HL-60 (cell line): ENCODE measurements around the gene LRBA.

Experiments
- DNase-seq, 2 experiments: peaks; one replicate each; pipeline ENCODE4 v3.0.0-alpha.2; 2010 to 2020; ENCODE audit warnings: low read depth in 1 of 2, low spot score in 1 of 2
- H3K27ac ChIP-seq: fragments of 250-450 bp; sonication (Bioruptor Pico); replicated peaks from 2 replicates; pipeline ENCODE4 v1.5.1; 2020; ENCODE audit warnings: mild to moderate bottlenecking, moderate library complexity
- H3K27me3 ChIP-seq: fragments of 250-450 bp; sonication (Bioruptor Pico); 2 replicates; pipeline ENCODE4 v1.5.1; 2021; ENCODE audit warnings: mild to moderate bottlenecking, moderate library complexity; ENCODE audit not compliant: insufficient read depth, poor library complexity, severe bottlenecking
- H3K4me3 ChIP-seq: replicated peaks from 2 replicates; pipeline ENCODE4 v1.5.1; 2011; ENCODE audit warnings: mild to moderate bottlenecking, control low read depth, low read length; ENCODE audit not compliant: insufficient read depth
- GABPA ChIP-seq: IDR thresholded peaks from 2 replicates; pipeline ENCODE4 v1.6.1; 2012; ENCODE audit warnings: low read depth
- POLR2AphosphoS5 ChIP-seq: IDR thresholded peaks from 2 replicates; pipeline ENCODE4 v1.6.1; 2012; ENCODE audit warnings: low read depth
- SPI1 ChIP-seq: IDR thresholded peaks from 2 replicates; pipeline ENCODE4 v1.6.1; 2012; ENCODE audit warnings: low read depth, mild to moderate bottlenecking, borderline replicate concordance
- TF ChIP-seq, protein P1 (sequence below): IDR thresholded peaks from one replicate; pipeline ENCODE4 v1.5.1; 2011; ENCODE audit warnings: low read length, control low read depth, inconsistent platforms; ENCODE audit not compliant: insufficient read depth
- TF ChIP-seq, protein P2 (sequence below): IDR thresholded peaks from 2 replicates; pipeline ENCODE4 v1.6.1; 2012; ENCODE audit warnings: low read depth; ENCODE audit not compliant: insufficient replicate concordance

The LRBA gene

DNA sequence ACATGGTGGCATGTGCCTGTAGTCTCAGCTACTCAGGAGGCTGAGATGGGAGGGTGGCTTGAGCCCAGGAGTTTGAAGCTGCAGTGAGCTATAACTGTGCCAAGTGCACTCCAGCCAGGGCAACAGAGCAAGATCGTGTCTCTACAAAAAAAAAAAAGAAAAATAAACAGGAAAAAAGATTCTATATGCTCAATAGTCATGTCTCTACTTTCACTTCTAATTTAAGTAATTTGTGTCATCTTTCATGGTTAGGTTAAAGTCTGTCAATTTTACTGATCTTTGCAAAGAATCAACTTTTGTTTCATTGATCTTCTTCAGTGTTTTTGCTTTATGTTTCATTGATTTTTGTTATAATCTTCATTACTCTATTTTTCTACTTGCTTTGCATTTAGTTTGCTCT is 539.3 kb downstream of the LRBA start:
- no peak for DNase-seq
- TF ChIP-seq, protein P1, sequence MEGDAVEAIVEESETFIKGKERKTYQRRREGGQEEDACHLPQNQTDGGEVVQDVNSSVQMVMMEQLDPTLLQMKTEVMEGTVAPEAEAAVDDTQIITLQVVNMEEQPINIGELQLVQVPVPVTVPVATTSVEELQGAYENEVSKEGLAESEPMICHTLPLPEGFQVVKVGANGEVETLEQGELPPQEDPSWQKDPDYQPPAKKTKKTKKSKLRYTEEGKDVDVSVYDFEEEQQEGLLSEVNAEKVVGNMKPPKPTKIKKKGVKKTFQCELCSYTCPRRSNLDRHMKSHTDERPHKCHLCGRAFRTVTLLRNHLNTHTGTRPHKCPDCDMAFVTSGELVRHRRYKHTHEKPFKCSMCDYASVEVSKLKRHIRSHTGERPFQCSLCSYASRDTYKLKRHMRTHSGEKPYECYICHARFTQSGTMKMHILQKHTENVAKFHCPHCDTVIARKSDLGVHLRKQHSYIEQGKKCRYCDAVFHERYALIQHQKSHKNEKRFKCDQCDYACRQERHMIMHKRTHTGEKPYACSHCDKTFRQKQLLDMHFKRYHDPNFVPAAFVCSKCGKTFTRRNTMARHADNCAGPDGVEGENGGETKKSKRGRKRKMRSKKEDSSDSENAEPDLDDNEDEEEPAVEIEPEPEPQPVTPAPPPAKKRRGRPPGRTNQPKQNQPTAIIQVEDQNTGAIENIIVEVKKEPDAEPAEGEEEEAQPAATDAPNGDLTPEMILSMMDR, result no peak
- TF ChIP-seq SPI1 (no peak), GABPA (no peak), POLR2AphosphoS5 (no peak)
- TF ChIP-seq, protein P2, sequence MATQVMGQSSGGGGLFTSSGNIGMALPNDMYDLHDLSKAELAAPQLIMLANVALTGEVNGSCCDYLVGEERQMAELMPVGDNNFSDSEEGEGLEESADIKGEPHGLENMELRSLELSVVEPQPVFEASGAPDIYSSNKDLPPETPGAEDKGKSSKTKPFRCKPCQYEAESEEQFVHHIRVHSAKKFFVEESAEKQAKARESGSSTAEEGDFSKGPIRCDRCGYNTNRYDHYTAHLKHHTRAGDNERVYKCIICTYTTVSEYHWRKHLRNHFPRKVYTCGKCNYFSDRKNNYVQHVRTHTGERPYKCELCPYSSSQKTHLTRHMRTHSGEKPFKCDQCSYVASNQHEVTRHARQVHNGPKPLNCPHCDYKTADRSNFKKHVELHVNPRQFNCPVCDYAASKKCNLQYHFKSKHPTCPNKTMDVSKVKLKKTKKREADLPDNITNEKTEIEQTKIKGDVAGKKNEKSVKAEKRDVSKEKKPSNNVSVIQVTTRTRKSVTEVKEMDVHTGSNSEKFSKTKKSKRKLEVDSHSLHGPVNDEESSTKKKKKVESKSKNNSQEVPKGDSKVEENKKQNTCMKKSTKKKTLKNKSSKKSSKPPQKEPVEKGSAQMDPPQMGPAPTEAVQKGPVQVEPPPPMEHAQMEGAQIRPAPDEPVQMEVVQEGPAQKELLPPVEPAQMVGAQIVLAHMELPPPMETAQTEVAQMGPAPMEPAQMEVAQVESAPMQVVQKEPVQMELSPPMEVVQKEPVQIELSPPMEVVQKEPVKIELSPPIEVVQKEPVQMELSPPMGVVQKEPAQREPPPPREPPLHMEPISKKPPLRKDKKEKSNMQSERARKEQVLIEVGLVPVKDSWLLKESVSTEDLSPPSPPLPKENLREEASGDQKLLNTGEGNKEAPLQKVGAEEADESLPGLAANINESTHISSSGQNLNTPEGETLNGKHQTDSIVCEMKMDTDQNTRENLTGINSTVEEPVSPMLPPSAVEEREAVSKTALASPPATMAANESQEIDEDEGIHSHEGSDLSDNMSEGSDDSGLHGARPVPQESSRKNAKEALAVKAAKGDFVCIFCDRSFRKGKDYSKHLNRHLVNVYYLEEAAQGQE, result no peak
- no peak overlapping the region for H3K27ac ChIP-seq
- H3K4me3 ChIP-seq, result no peak overlapping the region
- no peaks in the 10 kb centered on the region for H3K27me3 ChIP-seq

DNA sequence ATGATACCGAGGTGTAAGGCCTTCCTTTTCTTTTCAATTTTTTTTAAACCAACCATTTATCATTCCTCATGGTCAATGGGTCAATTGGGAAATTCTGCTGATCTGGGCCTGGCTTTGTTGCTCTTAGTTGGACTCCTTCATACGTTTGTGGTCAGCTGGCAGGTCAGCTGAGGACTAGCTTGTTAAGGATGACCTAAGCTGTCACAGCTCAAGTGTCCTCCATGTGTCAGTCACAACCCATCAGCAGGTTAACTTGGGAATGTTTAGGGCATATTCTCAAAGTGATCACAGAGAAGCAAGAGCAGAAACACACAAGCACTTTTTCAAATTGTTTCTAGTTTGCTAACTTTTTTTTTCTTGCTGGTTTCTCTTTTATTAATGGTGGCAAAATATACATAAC is 550.6 kb downstream of the LRBA start:
- TF ChIP-seq, protein P1, result no peak
- no peak for TF ChIP-seq GABPA
- DNase-seq, result no peak
- H3K27ac ChIP-seq, result no peak overlapping the region
- no peak overlapping the region for H3K4me3 ChIP-seq
- no peaks in the 10 kb centered on the region for H3K27me3 ChIP-seq

DNA sequence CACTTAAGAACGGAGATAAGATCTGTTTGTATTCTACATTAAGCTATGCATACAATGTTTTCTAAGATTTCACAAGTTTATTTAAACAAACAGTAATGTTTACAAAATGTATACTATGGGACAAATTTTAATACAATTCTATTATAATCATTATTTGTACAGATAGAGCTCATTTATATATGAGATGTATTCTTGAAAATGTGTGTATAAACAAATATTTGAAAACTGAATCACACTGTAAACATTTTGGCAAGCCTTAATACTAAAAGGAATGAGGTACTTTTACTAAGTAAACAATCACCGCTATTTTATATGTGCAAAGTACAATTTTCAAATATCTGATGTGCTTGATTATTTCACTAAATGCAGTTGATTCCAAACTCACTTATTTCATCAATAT is 552.3 kb downstream of the LRBA start:
- Histone ChIP-seq H3K27ac (no peak overlapping the region), H3K27me3 (no peaks in the 10 kb centered on the region), H3K4me3 (no peak overlapping the region)
- no peak for DNase-seq
- TF ChIP-seq POLR2AphosphoS5 (no peak), GABPA (no peak), SPI1 (no peak)
- TF ChIP-seq, protein P2, result no peak
- TF ChIP-seq, protein P1, result no peak

DNA sequence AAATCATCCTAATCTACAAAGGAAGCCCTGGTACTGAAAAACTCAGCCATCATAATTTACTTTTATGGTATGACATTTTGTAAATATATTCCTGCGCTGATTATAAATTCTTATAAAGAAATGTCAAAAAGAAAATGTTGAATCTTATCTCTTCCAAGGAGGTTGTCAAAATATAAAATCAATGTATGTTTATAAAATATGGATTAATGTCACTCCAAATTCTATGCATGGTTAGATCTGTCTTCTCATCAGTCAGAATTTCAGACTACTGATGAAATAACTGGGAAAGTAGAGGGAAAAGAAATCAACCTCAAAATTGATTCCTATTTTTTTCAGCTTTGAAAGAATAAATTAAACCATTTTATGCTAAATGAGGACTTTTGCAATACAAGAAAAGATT is 553.1 kb downstream of the LRBA start:
- H3K27ac ChIP-seq, result no peak overlapping the region
- no peak overlapping the region for H3K4me3 ChIP-seq
- DNase-seq, result no peak
- TF ChIP-seq, protein P1, result no peak
- TF ChIP-seq GABPA (no peak), POLR2AphosphoS5 (no peak), SPI1 (no peak)
- TF ChIP-seq, protein P2, result no peak
- no peaks in the 10 kb centered on the region for H3K27me3 ChIP-seq
